Measurements from ENCODE around the gene BRD1.

Gene BRD1

GRCh38 chr22:49788504-49788903 is 39.2 kb downstream of the BRD1 start:
- no peaks in the 10 kb centered on the region for H3K9me3 ChIP-seq
- intact Hi-C loops (cut with DNase I; ENCODE audit: low total_unique reads) = no loop called here
- peak overlapping the region; percentile 23 to 55 for H3K27ac ChIP-seq
- H3K4me1 ChIP-seq = peaks cover 0 to 34% (median 25%) of the 10 kb centered on the region in 4 donors
- TF ChIP-seq CTCF (IDR thresholded peaks at IDR 0.05) = no peak
- DNase-seq = peak; percentile 81 to 83
- no peak overlapping the region for H3K4me3 ChIP-seq
- H3K36me3 ChIP-seq = peaks cover 49 to 80% (median 66%) of the 10 kb centered on the region in 3 donors
- H3K27me3 ChIP-seq = no peaks in the 10 kb centered on the region

DNA sequence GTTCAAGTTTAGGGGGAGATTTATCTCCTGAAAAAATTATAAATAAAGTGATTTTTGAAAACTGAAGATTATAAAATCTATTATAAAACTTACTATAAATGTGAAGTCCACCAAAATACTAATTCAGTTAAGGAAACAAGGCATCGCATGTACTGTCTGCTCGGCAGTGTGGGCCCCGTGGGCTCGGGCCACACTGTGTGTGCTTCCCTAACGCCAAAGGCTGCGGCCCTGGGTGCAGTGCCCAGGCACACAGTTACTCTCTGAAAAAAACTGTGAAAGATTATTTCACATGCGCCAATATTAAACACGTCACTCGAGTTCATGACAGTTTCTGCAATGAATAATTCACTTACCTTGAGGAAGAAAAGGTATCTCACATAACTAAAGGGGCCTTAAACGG is 39.8 kb downstream of the BRD1 start:
- no peaks in the 10 kb centered on the region for H3K9me3 ChIP-seq
- DNase-seq = no peak
- TF ChIP-seq CTCF (IDR thresholded peaks at IDR 0.05) = no peak
- intact Hi-C loops (cut with DNase I; ENCODE audit: low total_unique reads) = no loop called here
- H3K4me1 ChIP-seq = peaks cover 0 to 29% (median 22%) of the 10 kb centered on the region in 4 donors
- peaks cover 50 to 80% (median 66%) of the 10 kb centered on the region in 3 donors for H3K36me3 ChIP-seq
- H3K27me3 ChIP-seq = no peaks in the 10 kb centered on the region
- H3K4me3 ChIP-seq = no peak overlapping the region
- H3K27ac ChIP-seq = peak overlapping the region in 1 of 2 donors; percentile 23

DNA sequence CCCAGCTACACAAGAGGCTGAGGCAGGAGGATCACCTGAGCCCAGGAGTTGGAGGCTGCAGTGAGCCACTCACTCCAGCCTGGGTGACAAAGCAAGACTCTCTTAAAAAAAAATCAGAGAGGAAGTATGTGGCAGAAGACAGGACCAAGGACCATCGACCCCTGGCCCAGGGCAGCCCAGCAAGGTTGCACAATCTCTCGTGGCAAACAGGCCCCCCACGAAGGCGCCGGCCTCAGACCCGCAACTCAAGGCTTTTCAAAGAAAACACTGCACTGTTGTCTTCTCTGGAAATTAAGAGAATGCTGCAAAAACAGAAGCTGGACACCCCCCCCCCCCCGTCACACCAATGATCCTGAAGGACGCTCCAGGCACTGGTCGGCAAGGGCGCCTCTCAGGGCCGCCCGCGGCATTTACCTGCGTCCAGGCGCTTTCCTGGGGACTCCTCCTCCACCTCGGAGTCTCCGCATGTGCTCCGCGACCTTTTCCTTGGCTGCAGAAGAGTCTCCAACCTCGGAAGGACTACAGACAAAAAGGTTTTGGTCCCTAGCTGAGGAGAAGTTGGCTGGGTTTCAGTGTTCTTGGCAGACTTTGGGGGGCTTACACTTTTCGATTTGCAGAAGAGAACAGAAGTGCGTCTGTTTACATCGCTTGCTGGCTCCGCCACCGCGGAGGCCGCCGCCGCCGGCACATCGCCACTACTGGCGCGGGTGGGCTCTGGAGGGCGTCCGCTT is 40.5 kb downstream of the BRD1 start:
- no peak for DNase-seq
- no peak for TF ChIP-seq CTCF (IDR thresholded peaks at IDR 0.05)
- intact Hi-C loops (cut with DNase I; ENCODE audit: low total_unique reads) = no loop called here
- peaks cover 43 to 77% (median 63%) of the 10 kb centered on the region in 3 donors for H3K36me3 ChIP-seq
- no peak overlapping the region for H3K27ac ChIP-seq
- no peaks in the 10 kb centered on the region for H3K27me3 ChIP-seq
- peaks cover 0 to 29% (median 22%) of the 10 kb centered on the region in 4 donors for H3K4me1 ChIP-seq
- H3K4me3 ChIP-seq = no peak overlapping the region
- no peaks in the 10 kb centered on the region for H3K9me3 ChIP-seq

GRCh38 chr22:49785841-49786471 is 41.7 kb downstream of the BRD1 start:
- intact Hi-C loops (cut with DNase I; ENCODE audit: low total_unique reads) = no loop called here
- Histone ChIP-seq H3K9me3 (no peaks in the 10 kb centered on the region), H3K4me1 (peaks cover 0 to 29% (median 21%) of the 10 kb centered on the region in 4 donors), H3K4me3 (no peak overlapping the region), H3K27me3 (no peaks in the 10 kb centered on the region), H3K27ac (no peak overlapping the region), H3K36me3 (peaks cover 38 to 77% (median 63%) of the 10 kb centered on the region in 3 donors)
- TF ChIP-seq CTCF (IDR thresholded peaks at IDR 0.05) = no peak
- DNase-seq = no peak

DNA sequence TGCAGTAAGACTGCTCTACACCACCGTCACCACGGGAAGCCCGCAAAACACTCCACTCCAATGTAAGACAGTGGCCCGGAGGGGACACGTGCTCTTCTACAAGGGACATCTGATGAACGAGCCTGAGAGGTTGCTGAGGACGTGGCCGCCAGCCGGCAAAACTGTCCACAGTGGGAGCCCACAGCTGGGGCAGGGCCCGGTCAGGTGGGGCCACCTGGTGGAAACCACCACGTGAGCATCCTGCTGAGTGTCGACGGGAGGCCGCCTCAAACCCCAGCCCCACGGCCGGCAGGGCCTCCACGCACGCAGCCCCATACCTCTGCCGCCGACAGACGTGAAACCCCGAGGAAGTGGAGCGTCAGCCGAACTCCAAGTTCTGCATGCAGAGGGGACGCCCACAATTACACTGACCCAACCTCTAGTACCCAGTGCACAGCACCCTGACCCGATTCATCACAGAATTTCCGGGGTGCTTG is 42.6 kb downstream of the BRD1 start:
- TF ChIP-seq CTCF (IDR thresholded peaks at IDR 0.05) = no peak
- H3K9me3 ChIP-seq = no peaks in the 10 kb centered on the region
- no peak overlapping the region for H3K27ac ChIP-seq
- DNase-seq = no peak
- peaks cover 0 to 23% (median 18%) of the 10 kb centered on the region in 4 donors for H3K4me1 ChIP-seq
- H3K27me3 ChIP-seq = no peaks in the 10 kb centered on the region
- no peak overlapping the region for H3K4me3 ChIP-seq
- peaks cover 36 to 78% (median 59%) of the 10 kb centered on the region in 3 donors for H3K36me3 ChIP-seq
- intact Hi-C loops (cut with DNase I; ENCODE audit: low total_unique reads) = no loop called here
